GM23338 (cell line): ENCODE measurements around the gene SYPL2. TPM values are rescaled to one million over a fixed set of nuclear protein-coding genes. Genes with fewer than 3 reads are reported as not detected.
A peak's percentile ranks its signal among the peaks of the same experiment; 100 is the strongest.

Experiments
- ATAC-seq: fragments of 200-7000 bp; cut with Tn5 transposase; 3 replicates; pipeline ENCODE4 v1.9.1; 2020
- DNase-seq: peaks from one replicate; pipeline ENCODE4 v3.0.0-alpha.2; 2015; ENCODE audit warnings: low spot score
- H2AFZ ChIP-seq: fragments of 200-600 bp; sonication (generic); 2 replicates; pipeline ENCODE4 v1.8.0; 2016; ENCODE audit warnings: antibody characterized with exemption, mild to moderate bottlenecking, moderate library complexity
- H3F3A ChIP-seq: fragments of 200-600 bp; sonication (generic); replicated peaks from 2 replicates; pipeline ENCODE4 v1.8.0; 2017; ENCODE audit warnings: antibody characterized with exemption, mixed run types, low read depth
- H3K27ac ChIP-seq: fragments of 200-600 bp; sonication (generic); 2 replicates; pipeline ENCODE4 v1.6.1; 2016; ENCODE audit warnings: low read depth
- H3K27me3 ChIP-seq: fragments of 200-600 bp; sonication (generic); 2 replicates; pipeline ENCODE4 v1.8.0; 2016; ENCODE audit warnings: mild to moderate bottlenecking, mixed run types, moderate library complexity; ENCODE audit not compliant: insufficient read depth
- H3K36me3 ChIP-seq: fragments of 200-600 bp; sonication (generic); 2 replicates; pipeline ENCODE4 v1.8.0; 2016; ENCODE audit warnings: mild to moderate bottlenecking; ENCODE audit not compliant: insufficient read depth
- H3K4me1 ChIP-seq: fragments of 200-600 bp; sonication (generic); 2 replicates; pipeline ENCODE4 v1.8.0; 2016; ENCODE audit warnings: mild to moderate bottlenecking, moderate library complexity; ENCODE audit not compliant: insufficient read depth
- H3K4me2 ChIP-seq: fragments of 200-600 bp; sonication (generic); 2 replicates; pipeline ENCODE4 v1.7.1; 2017; ENCODE audit warnings: mixed run types
- H3K4me3 ChIP-seq: fragments of 200-600 bp; sonication (generic); 2 replicates; pipeline ENCODE4 v1.6.1; 2016; ENCODE audit warnings: mixed run types
- H3K79me2 ChIP-seq: fragments of 200-600 bp; sonication (generic); replicated peaks from 2 replicates; pipeline ENCODE4 v1.8.0; 2017; ENCODE audit warnings: mild to moderate bottlenecking; ENCODE audit not compliant: insufficient read depth
- H3K9me2 ChIP-seq: fragments of 200-600 bp; sonication (generic); 2 replicates; pipeline ENCODE4 v1.8.0; 2017; ENCODE audit not compliant: insufficient read depth
- H4K20me1 ChIP-seq: fragments of 200-600 bp; sonication (generic); replicated peaks from 2 replicates; pipeline ENCODE4 v1.8.0; 2017; ENCODE audit warnings: mild to moderate bottlenecking; ENCODE audit not compliant: insufficient read depth
- H3K27ac Mint-ChIP-seq: 2 replicates; pipeline ENCODE4 v1.8.0; 2020; ENCODE audit warnings: inconsistent platforms, mild to moderate bottlenecking, moderate library complexity, mixed read lengths
- H3K27me3 Mint-ChIP-seq: 3 replicates; pipeline ENCODE4 v1.8.0; 2022; ENCODE audit warnings: low read depth, mild to moderate bottlenecking, moderate library complexity, mixed read lengths, inconsistent platforms; ENCODE audit not compliant: insufficient read depth, poor library complexity
- H3K36me3 Mint-ChIP-seq: 3 replicates; pipeline ENCODE4 v1.8.0; 2021; ENCODE audit warnings: low read depth, mild to moderate bottlenecking, inconsistent platforms, moderate library complexity, mixed read lengths
- H3K4me1 Mint-ChIP-seq: 3 replicates; pipeline ENCODE4 v1.8.0; 2020; ENCODE audit warnings: mild to moderate bottlenecking, inconsistent platforms, mixed read lengths
- H3K4me3 Mint-ChIP-seq: 3 replicates; pipeline ENCODE4 v1.8.0; 2021; ENCODE audit warnings: moderate library complexity, mild to moderate bottlenecking, inconsistent platforms, mixed read lengths
- H3K9me3 Mint-ChIP-seq: 3 replicates; pipeline ENCODE4 v1.8.0; 2020; ENCODE audit warnings: moderate library complexity, mild to moderate bottlenecking, inconsistent platforms, mixed read lengths
- CREB1 ChIP-seq: fragments of 250-450 bp; sonication (Bioruptor Pico); IDR thresholded peaks from 2 replicates; pipeline ENCODE4 v1.5.0; 2020; ENCODE audit warnings: low read depth, mild to moderate bottlenecking, moderate library complexity
- EZH2 ChIP-seq: fragments of 200-600 bp; sonication (generic); IDR thresholded peaks from one replicate; pipeline ENCODE4 v1.8.0; 2017; ENCODE audit warnings: antibody characterized with exemption, mild to moderate bottlenecking, low read depth; ENCODE audit not compliant: unreplicated experiment
- EZH2phosphoT487 ChIP-seq: fragments of 200-600 bp; sonication (generic); IDR thresholded peaks from one replicate; pipeline ENCODE4 v1.8.1; 2018; ENCODE audit warnings: antibody characterized with exemption; ENCODE audit not compliant: unreplicated experiment
- JUNB ChIP-seq: IDR thresholded peaks from one replicate; pipeline ENCODE4 v1.6.1; 2016; ENCODE audit warnings: antibody characterized with exemption; ENCODE audit not compliant: unreplicated experiment
- NANOG ChIP-seq: IDR thresholded peaks from 2 replicates; pipeline ENCODE4 v1.6.1; 2016; ENCODE audit warnings: antibody characterized with exemption, borderline replicate concordance
- POLR2AphosphoS5 ChIP-seq: IDR thresholded peaks from 2 replicates; pipeline ENCODE4 v1.6.1; 2016; ENCODE audit warnings: antibody characterized with exemption, low read depth
- STAT1 ChIP-seq: IDR thresholded peaks from one replicate; pipeline ENCODE4 v1.6.1; 2016; ENCODE audit warnings: antibody characterized with exemption; ENCODE audit not compliant: unreplicated experiment
- ZNF114 ChIP-seq: fragments of 250-450 bp; sonication (Bioruptor Pico); IDR thresholded peaks from 2 replicates; pipeline ENCODE4 v1.5.0; 2020; ENCODE audit warnings: mild to moderate bottlenecking, moderate library complexity
- ZNF331 ChIP-seq: fragments of 250-450 bp; sonication (Bioruptor Pico); IDR thresholded peaks from 2 replicates; pipeline ENCODE4 v1.5.0; 2020; ENCODE audit warnings: low read depth, mild to moderate bottlenecking, moderate library complexity
- polyA plus RNA-seq: library from polyadenylated mRNA; unstranded; fragments of >200 nt; fragmentation: Nextera tagmentation; extraction: Ambion mirVana; gene quantifications from 2 replicates; pipeline ENCODE4 v1.2.1, GENCODE V29; 2016
- total RNA-seq: library from RNA; depleted of rRNA; stranded (reverse); fragments of >200 nt; shearing (Covaris generic); gene quantifications from 2 replicates; pipeline ENCODE4 v1.2.3, GENCODE V29; 2014
- TF ChIP-seq, protein P1 (sequence below), 2 experiments: fragments of 200-600 bp in 1 of 2; sonication (generic) in 1 of 2; conservative IDR thresholded peaks; 2 replicates each; pipeline versions ENCODE4 v1.5.1 to v1.6.1; 2016 to 2017; ENCODE audit warnings: antibody characterized with exemption in 2 of 2, low read depth in 2 of 2, mild to moderate bottlenecking in 2 of 2, moderate library complexity in 1 of 2
- TF ChIP-seq, protein P2 (sequence below): IDR thresholded peaks from 2 replicates; pipeline ENCODE4 v1.6.1; 2016; ENCODE audit warnings: antibody characterized with exemption
- TF ChIP-seq, protein P3 (sequence below): IDR thresholded peaks from one replicate; pipeline ENCODE4 v1.6.1; 2018; ENCODE audit warnings: antibody characterized with exemption; ENCODE audit not compliant: unreplicated experiment

SYPL2 gene
- total and polyA plus RNA-seq, 2 experiments from 2014 or later: 0.40 to 0.49 TPM

GRCh38 chr1:109468061-109468460 lies 1.7 kb downstream of the SYPL2 start:
- Histone ChIP-seq H3K27me3 (peaks cover 66% of the 10 kb centered on the region), H3K27ac (no peak overlapping the region), H3F3A (0 out of 2 replicates have a peak, but pooled peaks cover 5% of the 10 kb centered on the region), H2AFZ (no peak overlapping the region), H4K20me1 (no peaks in the 10 kb centered on the region; the same call in 1 of the 2 replicates), H3K9me2 (no peaks in the 10 kb centered on the region), H3K36me3 (no peaks in the 10 kb centered on the region), H3K4me2 (peak overlapping the region; percentile 76), H3K4me1 (peaks cover 28% of the 10 kb centered on the region), H3K4me3 (peak overlapping the region; percentile 68), H3K79me2 (no peaks in the 10 kb centered on the region)
- DNase-seq (no peak), ATAC-seq (no peak)
- Mint-ChIP-seq H3K27me3 (peaks cover 42% of the 10 kb centered on the region), H3K4me3 (peak overlapping the region; percentile 26; the same call in 1 of the 3 replicates), H3K4me1 (peaks cover 19% of the 10 kb centered on the region), H3K27ac (no peak overlapping the region), H3K36me3 (no peaks in the 10 kb centered on the region; the same call in 2 of the 3 replicates), H3K9me3 (no peaks in the 10 kb centered on the region)
- TF ChIP-seq EZH2 (no peak), CREB1 (CRISPR knock-in tag) (no peak), STAT1 (no peak)
- TF ChIP-seq, protein P1, sequence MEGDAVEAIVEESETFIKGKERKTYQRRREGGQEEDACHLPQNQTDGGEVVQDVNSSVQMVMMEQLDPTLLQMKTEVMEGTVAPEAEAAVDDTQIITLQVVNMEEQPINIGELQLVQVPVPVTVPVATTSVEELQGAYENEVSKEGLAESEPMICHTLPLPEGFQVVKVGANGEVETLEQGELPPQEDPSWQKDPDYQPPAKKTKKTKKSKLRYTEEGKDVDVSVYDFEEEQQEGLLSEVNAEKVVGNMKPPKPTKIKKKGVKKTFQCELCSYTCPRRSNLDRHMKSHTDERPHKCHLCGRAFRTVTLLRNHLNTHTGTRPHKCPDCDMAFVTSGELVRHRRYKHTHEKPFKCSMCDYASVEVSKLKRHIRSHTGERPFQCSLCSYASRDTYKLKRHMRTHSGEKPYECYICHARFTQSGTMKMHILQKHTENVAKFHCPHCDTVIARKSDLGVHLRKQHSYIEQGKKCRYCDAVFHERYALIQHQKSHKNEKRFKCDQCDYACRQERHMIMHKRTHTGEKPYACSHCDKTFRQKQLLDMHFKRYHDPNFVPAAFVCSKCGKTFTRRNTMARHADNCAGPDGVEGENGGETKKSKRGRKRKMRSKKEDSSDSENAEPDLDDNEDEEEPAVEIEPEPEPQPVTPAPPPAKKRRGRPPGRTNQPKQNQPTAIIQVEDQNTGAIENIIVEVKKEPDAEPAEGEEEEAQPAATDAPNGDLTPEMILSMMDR (conservative IDR thresholded peaks at IDR 0.05; ENCODE audit: low read depth in 2 of 2): no peak

DNA sequence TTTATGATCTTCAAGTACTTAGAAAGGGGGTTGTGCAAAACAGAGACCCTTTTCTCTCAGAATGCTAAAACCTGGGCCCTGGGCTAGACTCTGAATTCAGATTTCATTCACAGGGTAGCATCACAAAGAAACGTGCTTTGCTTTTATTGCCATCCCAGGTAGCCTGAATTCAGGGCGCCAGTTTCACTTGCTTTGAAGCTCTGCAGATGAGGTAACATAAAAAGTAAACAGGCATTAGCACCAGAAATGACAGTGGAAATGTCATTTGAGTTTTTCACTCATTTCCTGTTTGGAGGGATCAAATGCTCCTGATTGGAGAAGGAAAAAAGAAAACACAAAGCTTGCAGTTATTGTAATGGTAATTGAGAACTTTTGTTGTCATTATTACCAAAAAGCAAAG lies 2.6 kb downstream of the SYPL2 start:
- H3K4me3 Mint-ChIP-seq: no peak overlapping the region
- TF ChIP-seq STAT1: no peak
- no peak for TF ChIP-seq JUNB
- TF ChIP-seq CREB1 (CRISPR knock-in tag): no peak
- TF ChIP-seq, protein P2, sequence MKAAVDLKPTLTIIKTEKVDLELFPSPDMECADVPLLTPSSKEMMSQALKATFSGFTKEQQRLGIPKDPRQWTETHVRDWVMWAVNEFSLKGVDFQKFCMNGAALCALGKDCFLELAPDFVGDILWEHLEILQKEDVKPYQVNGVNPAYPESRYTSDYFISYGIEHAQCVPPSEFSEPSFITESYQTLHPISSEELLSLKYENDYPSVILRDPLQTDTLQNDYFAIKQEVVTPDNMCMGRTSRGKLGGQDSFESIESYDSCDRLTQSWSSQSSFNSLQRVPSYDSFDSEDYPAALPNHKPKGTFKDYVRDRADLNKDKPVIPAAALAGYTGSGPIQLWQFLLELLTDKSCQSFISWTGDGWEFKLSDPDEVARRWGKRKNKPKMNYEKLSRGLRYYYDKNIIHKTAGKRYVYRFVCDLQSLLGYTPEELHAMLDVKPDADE: no peak
- no peak for TF ChIP-seq POLR2AphosphoS5
- no peak for TF ChIP-seq EZH2phosphoT487
- TF ChIP-seq, protein P1 (conservative IDR thresholded peaks at IDR 0.05; ENCODE audit: low read depth in 2 of 2): no peak
- TF ChIP-seq NANOG: no peak
- TF ChIP-seq, protein P3, sequence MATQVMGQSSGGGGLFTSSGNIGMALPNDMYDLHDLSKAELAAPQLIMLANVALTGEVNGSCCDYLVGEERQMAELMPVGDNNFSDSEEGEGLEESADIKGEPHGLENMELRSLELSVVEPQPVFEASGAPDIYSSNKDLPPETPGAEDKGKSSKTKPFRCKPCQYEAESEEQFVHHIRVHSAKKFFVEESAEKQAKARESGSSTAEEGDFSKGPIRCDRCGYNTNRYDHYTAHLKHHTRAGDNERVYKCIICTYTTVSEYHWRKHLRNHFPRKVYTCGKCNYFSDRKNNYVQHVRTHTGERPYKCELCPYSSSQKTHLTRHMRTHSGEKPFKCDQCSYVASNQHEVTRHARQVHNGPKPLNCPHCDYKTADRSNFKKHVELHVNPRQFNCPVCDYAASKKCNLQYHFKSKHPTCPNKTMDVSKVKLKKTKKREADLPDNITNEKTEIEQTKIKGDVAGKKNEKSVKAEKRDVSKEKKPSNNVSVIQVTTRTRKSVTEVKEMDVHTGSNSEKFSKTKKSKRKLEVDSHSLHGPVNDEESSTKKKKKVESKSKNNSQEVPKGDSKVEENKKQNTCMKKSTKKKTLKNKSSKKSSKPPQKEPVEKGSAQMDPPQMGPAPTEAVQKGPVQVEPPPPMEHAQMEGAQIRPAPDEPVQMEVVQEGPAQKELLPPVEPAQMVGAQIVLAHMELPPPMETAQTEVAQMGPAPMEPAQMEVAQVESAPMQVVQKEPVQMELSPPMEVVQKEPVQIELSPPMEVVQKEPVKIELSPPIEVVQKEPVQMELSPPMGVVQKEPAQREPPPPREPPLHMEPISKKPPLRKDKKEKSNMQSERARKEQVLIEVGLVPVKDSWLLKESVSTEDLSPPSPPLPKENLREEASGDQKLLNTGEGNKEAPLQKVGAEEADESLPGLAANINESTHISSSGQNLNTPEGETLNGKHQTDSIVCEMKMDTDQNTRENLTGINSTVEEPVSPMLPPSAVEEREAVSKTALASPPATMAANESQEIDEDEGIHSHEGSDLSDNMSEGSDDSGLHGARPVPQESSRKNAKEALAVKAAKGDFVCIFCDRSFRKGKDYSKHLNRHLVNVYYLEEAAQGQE: no peak
- no peak for TF ChIP-seq ZNF114 (CRISPR knock-in tag)
- no peak for TF ChIP-seq ZNF331

More for the DNA sequence above, 2.6 kb downstream of the SYPL2 start:
- H3K79me2 ChIP-seq: no peaks in the 10 kb centered on the region
- ATAC-seq (no peak), DNase-seq (no peak)
- no peaks in the 10 kb centered on the region; the same call in 1 of the 2 replicates for H4K20me1 ChIP-seq
- H3F3A ChIP-seq: 0 out of 2 replicates have a peak, but pooled peaks cover 5% of the 10 kb centered on the region
- H3K4me1 ChIP-seq: peaks cover 28% of the 10 kb centered on the region
- Mint-ChIP-seq H3K9me3 (no peaks in the 10 kb centered on the region), H3K27ac (no peak overlapping the region), H3K36me3 (no peaks in the 10 kb centered on the region; the same call in 2 of the 3 replicates), H3K27me3 (peaks cover 42% of the 10 kb centered on the region), H3K4me1 (peaks cover 19% of the 10 kb centered on the region)
- H3K36me3 ChIP-seq: no peaks in the 10 kb centered on the region
- no peak overlapping the region for H2AFZ ChIP-seq
- 0 out of 2 replicates have a peak overlapping the region, but pooled peaks have one; percentile 21 for H3K4me3 ChIP-seq
- H3K27ac ChIP-seq: no peak overlapping the region
- peak overlapping the region; percentile 19 for H3K4me2 ChIP-seq
- no peaks in the 10 kb centered on the region for H3K9me2 ChIP-seq
- H3K27me3 ChIP-seq: peaks cover 58% of the 10 kb centered on the region
